OCI-LY1 (cell line): Measurements from ENCODE around the gene RGS4.

Experiments used
- H2AFZ ChIP-seq: fragments of 200-600 bp; sonication (generic), shearing (Covaris generic); 2 replicates; pipeline ENCODE4 v1.6.0; 2014; ENCODE audit warnings: antibody characterized with exemption, mild to moderate bottlenecking, low read length
- H3F3A ChIP-seq: fragments of 200-600 bp; sonication (generic), shearing (Covaris generic); 2 replicates; pipeline ENCODE4 v1.6.0; 2014; ENCODE audit warnings: mild to moderate bottlenecking, antibody characterized with exemption, low read length, moderate library complexity; ENCODE audit not compliant: insufficient read depth
- H3K27ac ChIP-seq: fragments of 200-600 bp; sonication (generic); 2 replicates; pipeline ENCODE4 v1.5.1; 2014; ENCODE audit warnings: low read length, mixed run types, mild to moderate bottlenecking, low read depth; ENCODE audit not compliant: poor library complexity, severe bottlenecking
- H3K27me3 ChIP-seq: fragments of 200-600 bp; sonication (generic); 2 replicates; pipeline ENCODE4 v1.6.0; 2014; ENCODE audit warnings: antibody characterized with exemption, mild to moderate bottlenecking, low read length, moderate library complexity; ENCODE audit not compliant: insufficient read depth
- H3K36me3 ChIP-seq: fragments of 200-600 bp; sonication (generic); 2 replicates; pipeline ENCODE4 v1.6.1; 2014; ENCODE audit warnings: mild to moderate bottlenecking, antibody characterized with exemption, low read length, moderate library complexity, mixed read lengths; ENCODE audit not compliant: insufficient read depth
- H3K4me1 ChIP-seq: fragments of 200-600 bp; sonication (generic); 2 replicates; pipeline ENCODE4 v1.5.1; 2014; ENCODE audit warnings: mild to moderate bottlenecking, low read length, moderate library complexity; ENCODE audit not compliant: insufficient read depth, severe bottlenecking
- H3K4me2 ChIP-seq: fragments of 200-600 bp; sonication (generic), shearing (Covaris generic); 2 replicates; pipeline ENCODE4 v1.6.1; 2014; ENCODE audit warnings: low read length
- H3K4me3 ChIP-seq: fragments of 200-600 bp; sonication (generic); 2 replicates; pipeline ENCODE4 v1.5.1; 2014; ENCODE audit warnings: low read length, low read depth, mild to moderate bottlenecking, mixed read lengths; ENCODE audit not compliant: poor library complexity, severe bottlenecking
- H3K79me2 ChIP-seq: fragments of 200-600 bp; shearing (Covaris generic); 2 replicates; pipeline ENCODE4 v1.6.1; 2016; ENCODE audit warnings: mixed run types, low read length, mixed read lengths; ENCODE audit not compliant: insufficient read depth
- H3K9ac ChIP-seq: fragments of 200-600 bp; sonication (generic), shearing (Covaris generic); 2 replicates; pipeline ENCODE4 v1.6.1; 2014; ENCODE audit warnings: mild to moderate bottlenecking, low read length, mixed read lengths
- H3K9me2 ChIP-seq: fragments of 200-600 bp; sonication (generic), shearing (Covaris generic); 2 replicates; pipeline ENCODE4 v1.6.1; 2014; ENCODE audit warnings: low read depth, mild to moderate bottlenecking, low read length, mixed read lengths
- H3K9me3 ChIP-seq: fragments of 200-600 bp; shearing (Covaris generic); 2 replicates; pipeline ENCODE4 v1.6.1; 2014; ENCODE audit warnings: low read length, mixed read lengths
- H4K20me1 ChIP-seq: fragments of 200-600 bp; sonication (generic), shearing (Covaris generic); 2 replicates; pipeline ENCODE4 v1.6.0; 2016; ENCODE audit warnings: mild to moderate bottlenecking, low read length; ENCODE audit not compliant: insufficient read depth
- EZH2 ChIP-seq: fragments of 200-600 bp; sonication (generic), shearing (Covaris generic); IDR thresholded peaks from 2 replicates; pipeline ENCODE4 v1.8.0; 2017; ENCODE audit warnings: borderline replicate concordance, mixed run types, mild to moderate bottlenecking, antibody characterized with exemption, low read length, moderate library complexity, mixed read lengths
- TF ChIP-seq, protein P1 (sequence below): fragments of 200-600 bp; sonication (generic), shearing (Covaris generic); IDR thresholded peaks from 2 replicates; pipeline ENCODE4 v1.5.1; 2017; ENCODE audit warnings: mild to moderate bottlenecking, antibody characterized with exemption, low read length, moderate library complexity, mixed read lengths

Gene RGS4

GRCh38 chr1:163102590-163102989, 33.4 kb downstream of the RGS4 start:
- Histone ChIP-seq H3F3A (no peaks in the 10 kb centered on the region), H3K9me2 (no peaks in the 10 kb centered on the region), H4K20me1 (no peaks in the 10 kb centered on the region), H3K4me3 (no peak overlapping the region), H3K4me1 (no peaks in the 10 kb centered on the region), H3K9ac (no peak overlapping the region), H3K4me2 (no peak overlapping the region), H3K79me2 (no peaks in the 10 kb centered on the region), H3K27me3 (no peaks in the 10 kb centered on the region), H2AFZ (no peak overlapping the region), H3K36me3 (no peaks in the 10 kb centered on the region), H3K9me3 (no peaks in the 10 kb centered on the region), H3K27ac (no peak overlapping the region)
- TF ChIP-seq, protein P1, sequence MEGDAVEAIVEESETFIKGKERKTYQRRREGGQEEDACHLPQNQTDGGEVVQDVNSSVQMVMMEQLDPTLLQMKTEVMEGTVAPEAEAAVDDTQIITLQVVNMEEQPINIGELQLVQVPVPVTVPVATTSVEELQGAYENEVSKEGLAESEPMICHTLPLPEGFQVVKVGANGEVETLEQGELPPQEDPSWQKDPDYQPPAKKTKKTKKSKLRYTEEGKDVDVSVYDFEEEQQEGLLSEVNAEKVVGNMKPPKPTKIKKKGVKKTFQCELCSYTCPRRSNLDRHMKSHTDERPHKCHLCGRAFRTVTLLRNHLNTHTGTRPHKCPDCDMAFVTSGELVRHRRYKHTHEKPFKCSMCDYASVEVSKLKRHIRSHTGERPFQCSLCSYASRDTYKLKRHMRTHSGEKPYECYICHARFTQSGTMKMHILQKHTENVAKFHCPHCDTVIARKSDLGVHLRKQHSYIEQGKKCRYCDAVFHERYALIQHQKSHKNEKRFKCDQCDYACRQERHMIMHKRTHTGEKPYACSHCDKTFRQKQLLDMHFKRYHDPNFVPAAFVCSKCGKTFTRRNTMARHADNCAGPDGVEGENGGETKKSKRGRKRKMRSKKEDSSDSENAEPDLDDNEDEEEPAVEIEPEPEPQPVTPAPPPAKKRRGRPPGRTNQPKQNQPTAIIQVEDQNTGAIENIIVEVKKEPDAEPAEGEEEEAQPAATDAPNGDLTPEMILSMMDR: no peak
- TF ChIP-seq EZH2: no peak

DNA sequence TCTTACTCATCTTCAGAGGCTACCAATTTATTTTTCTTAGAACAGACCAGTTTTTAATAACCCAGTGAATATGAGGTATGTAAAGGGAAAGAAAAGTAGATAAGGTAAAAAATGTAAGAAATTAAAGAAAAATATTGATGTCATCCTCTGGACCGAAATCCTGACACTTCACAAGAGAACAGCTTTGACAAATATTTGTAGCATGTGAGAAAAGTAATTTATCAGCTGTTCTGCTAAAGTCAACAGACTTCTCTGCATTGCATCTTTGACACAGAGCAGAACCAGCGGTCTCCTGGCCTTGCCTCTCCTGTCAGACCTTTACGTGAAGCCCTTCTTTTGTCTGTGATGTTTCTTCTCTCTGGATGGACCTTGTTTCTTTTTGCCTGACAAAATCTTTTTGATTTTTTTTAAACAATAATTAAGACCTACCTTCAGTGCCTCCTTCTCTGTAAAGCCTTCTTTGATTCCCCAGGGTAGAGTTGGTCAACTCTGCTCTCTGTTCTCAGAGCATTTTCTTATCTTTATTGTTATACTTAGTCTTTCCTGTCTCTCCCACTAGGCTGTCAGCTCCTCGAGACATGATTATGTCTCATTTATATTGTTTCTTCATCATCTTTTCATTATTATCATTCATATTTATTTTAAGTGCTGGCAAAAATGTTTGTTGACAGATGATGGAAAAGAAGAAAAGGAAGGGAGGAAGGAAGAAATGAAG, 35.4 kb downstream of the RGS4 start:
- Histone ChIP-seq H3K9me3 (no peaks in the 10 kb centered on the region), H3K36me3 (no peaks in the 10 kb centered on the region), H3K79me2 (no peaks in the 10 kb centered on the region), H3K27me3 (no peaks in the 10 kb centered on the region), H3K4me2 (no peak overlapping the region), H4K20me1 (no peaks in the 10 kb centered on the region), H3K9me2 (no peaks in the 10 kb centered on the region), H3K4me1 (no peaks in the 10 kb centered on the region), H3F3A (no peaks in the 10 kb centered on the region), H2AFZ (no peak overlapping the region), H3K27ac (no peak overlapping the region), H3K9ac (no peak overlapping the region), H3K4me3 (no peak overlapping the region)
- TF ChIP-seq, protein P1: no peak
- no peak for TF ChIP-seq EZH2

DNA sequence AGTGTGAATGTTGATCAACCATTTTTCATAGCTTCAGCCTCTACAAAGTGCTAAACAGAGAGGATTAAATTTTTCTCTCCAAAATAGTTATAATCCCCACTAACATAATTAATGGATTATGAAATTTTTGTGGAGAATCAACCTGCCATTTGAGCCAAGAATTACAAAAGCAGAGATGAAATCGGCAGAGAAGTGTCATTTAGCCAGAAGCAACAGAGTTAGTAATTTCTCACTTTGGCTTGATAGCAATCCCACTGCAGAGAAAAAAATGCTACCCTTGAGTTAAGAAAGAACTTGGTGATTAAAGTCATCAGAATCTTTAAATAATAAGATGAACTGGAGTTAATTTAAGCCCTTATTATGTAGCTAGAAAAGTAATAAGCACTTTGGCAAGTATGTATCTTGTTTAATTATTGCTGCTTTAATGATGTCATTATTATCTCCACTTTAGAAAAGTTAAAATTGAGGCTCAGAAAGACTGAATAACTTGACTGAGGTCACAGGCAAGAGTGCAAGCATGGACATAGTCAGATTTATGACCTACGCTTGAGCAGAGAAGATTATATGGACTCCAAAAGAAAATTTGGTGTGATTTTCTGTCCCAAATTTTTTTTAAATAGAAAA, 37.3 kb downstream of the RGS4 start:
- Histone ChIP-seq H3K9ac (no peak overlapping the region), H3K4me2 (no peak overlapping the region), H4K20me1 (no peaks in the 10 kb centered on the region), H3K4me3 (no peak overlapping the region), H3K27me3 (no peaks in the 10 kb centered on the region), H3K9me3 (no peaks in the 10 kb centered on the region), H3K4me1 (no peaks in the 10 kb centered on the region), H2AFZ (no peak overlapping the region), H3K36me3 (no peaks in the 10 kb centered on the region), H3F3A (no peaks in the 10 kb centered on the region), H3K9me2 (no peaks in the 10 kb centered on the region), H3K79me2 (no peaks in the 10 kb centered on the region), H3K27ac (no peak overlapping the region)
- no peak for TF ChIP-seq EZH2
- TF ChIP-seq, protein P1: no peak
